Fibroblast of mammary gland (primary cell): ENCODE results near the gene NANOS3.

Source experiments
- DNase-seq: peaks from one replicate; pipeline ENCODE4 v3.0.0-alpha.2; 2010; ENCODE audit warnings: low read depth
- H3K4me3 ChIP-seq: 2 replicates; pipeline ENCODE4 v1.5.1; 2011; ENCODE audit warnings: low read depth, mild to moderate bottlenecking, low read length, moderate library complexity; ENCODE audit not compliant: control insufficient read depth
- CTCF ChIP-seq: conservative IDR thresholded peaks from 2 replicates; pipeline ENCODE4 v1.5.1; 2011; ENCODE audit warnings: low read depth, low read length, inconsistent platforms; ENCODE audit not compliant: control insufficient read depth, insufficient read depth

The NANOS3 gene

DNA sequence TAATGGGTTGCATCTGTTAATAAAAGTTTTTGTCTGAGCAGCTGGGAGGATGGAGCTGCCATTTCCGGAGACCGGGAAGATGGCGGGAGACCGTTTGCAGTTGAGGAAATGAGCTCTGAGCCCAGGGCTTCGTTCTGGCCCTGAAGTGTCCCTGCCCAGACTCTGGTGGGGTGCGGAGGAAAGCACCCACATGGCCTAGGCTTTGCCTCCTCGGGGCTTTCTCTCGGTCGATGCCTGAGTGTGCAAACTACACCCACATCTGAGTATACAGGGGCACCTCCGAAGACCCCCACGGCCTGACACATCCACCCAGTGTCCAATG lies 15.6 kb upstream of the NANOS3 start:
- peak overlapping the region; percentile 54 for H3K4me3 ChIP-seq
- DNase-seq = no peak
- no peak for TF ChIP-seq CTCF

GRCh38 chr19:13861714-13862531 lies 15.0 kb upstream of the NANOS3 start:
- peak overlapping the region; percentile 54 for H3K4me3 ChIP-seq
- DNase-seq = peak; percentile 84
- TF ChIP-seq CTCF = peak; percentile 81

- DNase-seq = no peak
- TF ChIP-seq CTCF = no peak
- no peak overlapping the region for H3K4me3 ChIP-seq
Observed at GRCh38 chr19:13864046-13864666, 12.8 kb upstream of the NANOS3 start.

DNA sequence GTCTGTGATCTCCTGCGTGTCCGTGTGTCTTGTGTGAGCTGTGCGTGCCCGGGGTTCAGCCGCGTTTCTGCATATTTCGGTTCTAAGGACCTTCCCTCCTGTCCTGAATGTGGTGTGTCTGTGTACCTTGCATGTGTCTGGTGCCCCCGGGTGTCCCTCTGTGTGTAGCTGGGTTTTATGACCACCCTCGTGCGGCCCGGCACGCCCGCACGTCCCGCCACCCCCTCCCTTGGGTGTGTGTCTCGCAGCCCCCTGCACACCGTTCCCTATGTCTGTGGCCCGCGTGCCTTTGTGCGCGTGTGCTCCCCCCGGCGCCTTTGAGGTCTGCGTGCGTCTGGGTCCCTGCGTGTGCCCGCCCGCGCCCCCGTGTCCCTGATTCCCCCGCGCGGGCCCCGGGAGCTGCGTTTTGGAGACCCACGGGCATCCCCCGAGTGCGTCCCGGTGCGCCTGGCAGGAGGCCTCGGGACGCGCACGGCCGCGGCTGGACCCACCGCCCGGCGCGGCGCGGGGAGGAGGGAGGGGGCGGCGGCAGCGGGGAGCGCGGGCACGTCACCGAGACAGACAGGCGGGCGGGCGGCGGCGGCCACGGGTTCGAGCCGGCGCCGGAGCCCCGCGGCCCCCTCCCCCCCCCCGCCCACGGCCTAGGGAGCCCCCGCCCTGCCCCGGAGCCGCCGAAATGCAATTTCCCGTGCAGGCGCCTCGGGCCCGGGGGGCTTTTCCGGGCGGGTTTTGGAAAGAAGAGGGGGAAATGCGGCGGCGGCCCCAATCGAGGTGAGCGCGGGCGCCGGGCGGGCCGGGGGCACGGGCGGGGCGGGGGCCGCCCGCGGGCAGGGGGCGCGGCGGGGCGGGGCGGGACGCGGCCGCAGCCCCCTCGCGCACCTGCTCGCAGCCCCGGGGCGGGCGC lies 12.0 kb upstream of the NANOS3 start:
- no peak for DNase-seq
- no peak for TF ChIP-seq CTCF
- peak overlapping the region; percentile 25 for H3K4me3 ChIP-seq

DNA sequence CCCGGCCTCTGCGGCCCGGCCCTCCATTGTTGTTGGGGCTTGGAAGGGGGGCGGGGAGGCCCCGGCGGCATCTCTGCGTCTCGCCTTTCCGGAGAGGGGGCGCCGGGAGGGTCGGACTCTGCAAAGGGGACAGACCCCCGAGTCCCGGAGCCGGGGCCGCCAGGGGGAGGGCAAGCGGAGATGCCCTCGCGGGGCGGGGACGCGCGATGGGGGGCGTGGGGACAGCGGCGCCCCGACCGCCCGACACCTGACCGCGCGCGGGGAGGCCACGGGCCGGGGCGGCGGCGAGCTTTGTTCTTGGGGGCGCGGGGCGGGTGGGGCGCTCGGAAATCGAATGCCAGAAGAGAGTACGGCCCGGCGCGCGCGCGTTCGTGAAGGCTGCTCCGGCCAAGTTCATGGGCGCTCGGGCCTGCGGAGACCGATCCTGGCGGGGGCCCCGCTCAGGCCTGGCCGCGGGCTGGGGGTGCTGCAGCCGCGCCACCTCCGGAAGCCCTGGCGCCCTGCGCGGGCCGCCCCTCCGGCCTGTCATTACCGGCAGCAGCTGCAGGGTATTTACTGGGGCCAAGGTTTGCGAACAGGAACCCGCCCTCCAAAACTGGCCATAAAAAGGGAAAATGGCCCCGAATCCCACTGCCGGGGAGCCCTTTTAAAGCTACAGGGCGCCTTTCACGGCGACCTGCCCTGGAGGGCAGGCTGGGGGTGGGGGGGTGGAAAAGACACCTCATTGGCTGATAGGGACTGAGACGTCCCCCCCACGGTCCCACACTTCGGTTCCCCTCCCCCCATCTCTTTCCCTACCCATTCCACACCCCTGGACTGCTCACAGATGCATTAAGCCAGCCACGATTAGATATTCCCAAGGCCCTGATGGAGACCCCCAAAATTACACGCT lies 11.1 kb upstream of the NANOS3 start:
- DNase-seq = no peak
- peak overlapping the region; percentile 36 for H3K4me3 ChIP-seq

More for the DNA sequence above, 11.1 kb upstream of the NANOS3 start:
- TF ChIP-seq CTCF = no peak
